Ishikawa (cell line): ENCODE results near the gene PCDHGA8.

Source experiments
- CEBPB ChIP-seq: IDR thresholded peaks from 2 replicates; pipeline ENCODE4 v1.6.1; 2012
- CREB1 ChIP-seq: IDR thresholded peaks from 2 replicates; pipeline ENCODE4 v1.6.1; 2012; ENCODE audit warnings: low read depth
- EGR1 ChIP-seq: IDR thresholded peaks from 2 replicates; pipeline ENCODE4 v1.6.1; 2012
- EP300 ChIP-seq: IDR thresholded peaks from 2 replicates; pipeline ENCODE4 v1.6.1; 2012; ENCODE audit warnings: borderline replicate concordance
- MAX ChIP-seq: IDR thresholded peaks from 2 replicates; pipeline ENCODE4 v1.6.1; 2012
- RAD21 ChIP-seq: IDR thresholded peaks from 2 replicates; pipeline ENCODE4 v1.6.1; 2012; ENCODE audit warnings: low read depth
- REST ChIP-seq: IDR thresholded peaks from 2 replicates; pipeline ENCODE4 v1.6.1; 2012; ENCODE audit warnings: low read depth, mild to moderate bottlenecking
- TAF1 ChIP-seq: IDR thresholded peaks from 2 replicates; pipeline ENCODE4 v1.6.1; 2012; ENCODE audit warnings: low read depth, mild to moderate bottlenecking
- TEAD4 ChIP-seq: IDR thresholded peaks from 2 replicates; pipeline ENCODE4 v1.6.1; 2012
- USF1 ChIP-seq: IDR thresholded peaks from 2 replicates; pipeline ENCODE4 v1.6.1; 2012
- YY1 ChIP-seq: IDR thresholded peaks from 2 replicates; pipeline ENCODE4 v1.6.1; 2012; ENCODE audit warnings: low read depth

- no peak for TF ChIP-seq EP300
- no peak for TF ChIP-seq EGR1
- no peak for TF ChIP-seq MAX
- TF ChIP-seq TEAD4 = no peak
- TF ChIP-seq YY1 = no peak
- no peak for TF ChIP-seq CEBPB
- no peak for TF ChIP-seq TAF1
- no peak for TF ChIP-seq REST
- TF ChIP-seq RAD21 = no peak
- no peak for TF ChIP-seq USF1
- no peak for TF ChIP-seq CREB1
Observed at GRCh38 chr5:141343953-141344463, 48.4 kb upstream of the PCDHGA8 start.
